Caco-2 (cell line): ENCODE results near the gene DYRK2. TPM values are rescaled to one million over a fixed set of nuclear protein-coding genes. Genes with fewer than 3 reads are reported as not detected.

ENCODE experiments used
- BruUV-seq: library from RNA; stranded (reverse); fragments of 400-500 nt; replicated peaks from 2 replicates; lab custom pipeline; 2021; lab: Mats Ljungman, UMichigan
- CTCF ChIA-PET: fragments of 300-600 bp; sonication (Branson Sonifier 250); formaldehyde crosslinking; loops from one replicate; lab custom pipeline; 2022; ENCODE audit warnings: antibody characterized with exemption; lab: Charles Lee
- POLR2A ChIA-PET: fragments of 300-600 bp; sonication (Branson Sonifier 250); formaldehyde crosslinking; loops from one replicate; lab custom pipeline; 2022; ENCODE audit warnings: antibody characterized with exemption; lab: Charles Lee
- DNase-seq, 2 experiments: peaks; one replicate each; pipeline versions ENCODE4 v3.0.0 to v3.0.0-alpha.2; 2020 to 2022
- H3K27me3 ChIP-seq: replicated peaks from 2 replicates; pipeline ENCODE4 v1.6.0; 2011; ENCODE audit warnings: low read length; ENCODE audit not compliant: control insufficient read depth, insufficient read depth
- H3K36me3 ChIP-seq: 2 replicates; pipeline ENCODE4 v1.5.1; 2011; ENCODE audit warnings: low read length; ENCODE audit not compliant: control insufficient read depth, insufficient read depth
- H3K4me1 ChIP-seq: fragments of 250-450 bp; sonication (Bioruptor Pico); 2 replicates; pipeline ENCODE4 v1.5.1; 2020; ENCODE audit warnings: mild to moderate bottlenecking
- H3K4me3 ChIP-seq: 2 replicates; pipeline ENCODE4 v1.5.1; 2011; ENCODE audit warnings: low read depth, mild to moderate bottlenecking, control low read depth, low read length
- H3K9me3 ChIP-seq: fragments of 250-450 bp; sonication (Bioruptor Pico); 2 replicates; pipeline ENCODE4 v1.5.1; 2020; ENCODE audit warnings: mild to moderate bottlenecking, moderate library complexity
- H3K27ac Mint-ChIP-seq: one replicate; pipeline ENCODE4 v1.8.0; 2022; ENCODE audit warnings: mixed read lengths; ENCODE audit not compliant: unreplicated experiment
- H3K27me3 Mint-ChIP-seq: one replicate; pipeline ENCODE4 v1.8.0; 2022; ENCODE audit warnings: mixed read lengths; ENCODE audit not compliant: insufficient read depth, unreplicated experiment
- H3K36me3 Mint-ChIP-seq: one replicate; pipeline ENCODE4 v1.8.0; 2022; ENCODE audit warnings: mild to moderate bottlenecking, mixed read lengths; ENCODE audit not compliant: insufficient read depth, unreplicated experiment
- H3K4me1 Mint-ChIP-seq: one replicate; pipeline ENCODE4 v1.8.0; 2022; ENCODE audit warnings: low read depth, mixed read lengths; ENCODE audit not compliant: unreplicated experiment
- H3K4me3 Mint-ChIP-seq: one replicate; pipeline ENCODE4 v1.8.0; 2022; ENCODE audit warnings: mild to moderate bottlenecking, moderate library complexity, mixed read lengths; ENCODE audit not compliant: unreplicated experiment
- H3K9me3 Mint-ChIP-seq: one replicate; pipeline ENCODE4 v1.8.0; 2022; ENCODE audit warnings: mixed read lengths; ENCODE audit not compliant: unreplicated experiment
- intact Hi-C: fragments of 100-400 bp; cut with micrococcal nuclease; formaldehyde crosslinking; loops from one replicate; pipeline ENCODE4 v1.10.0; 2022; ENCODE audit not compliant: unreplicated experiment
- total RNA-seq: library from RNA; stranded (reverse); gene quantifications from 2 replicates; pipeline ENCODE4 v1.2.3, GENCODE V29; 2022
- TF ChIP-seq, protein P1 (sequence below), 2 experiments: fragments of 200-600 bp in 1 of 2; IDR thresholded peaks; 1 replicate in 1 of 2; 2 replicates in 1 of 2; pipeline versions ENCODE4 v1.5.1 to v1.8.0; 2011 to 2022; ENCODE audit warnings: antibody characterized with exemption in 1 of 2, control low read depth in 1 of 2, inconsistent platforms in 1 of 2, low read depth in 1 of 2, low read length in 1 of 2, mild to moderate bottlenecking in 1 of 2, moderate library complexity in 1 of 2; ENCODE audit not compliant: insufficient read depth in 1 of 2, severe bottlenecking in 1 of 2, unreplicated experiment in 1 of 2

Gene DYRK2
- total RNA-seq, 1 experiment from 2014 or later, result 24.6 TPM

DNA sequence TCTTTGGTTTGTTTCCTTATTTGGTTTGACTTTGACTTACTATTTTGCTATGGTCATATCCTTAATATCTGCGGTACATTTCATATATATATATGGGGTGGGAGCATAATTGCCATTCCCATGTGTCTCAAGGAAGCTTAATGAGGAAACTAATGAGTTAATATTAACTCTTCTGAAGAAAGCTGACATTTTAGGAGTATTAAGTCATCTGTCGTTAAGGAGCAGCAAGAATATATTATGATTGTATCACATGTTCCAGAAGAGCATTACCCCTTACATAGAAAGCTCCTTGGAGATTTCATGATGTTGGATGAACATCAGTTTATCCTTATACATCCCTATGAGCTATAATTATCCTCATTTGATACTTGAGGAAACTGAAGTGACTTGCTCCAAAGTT, 15.6 kb downstream of the DYRK2 start:
- H3K27ac Mint-ChIP-seq, result no peak overlapping the region
- no peaks in the 10 kb centered on the region; the same call in 1 of the 2 replicates for H3K36me3 ChIP-seq
- POLR2A ChIA-PET, result no interaction called here

GRCh38 chr12:67665679-67666078, 17.1 kb downstream of the DYRK2 start:
- no peaks in the 10 kb centered on the region for H3K27me3 Mint-ChIP-seq
- TF ChIP-seq, protein P1, sequence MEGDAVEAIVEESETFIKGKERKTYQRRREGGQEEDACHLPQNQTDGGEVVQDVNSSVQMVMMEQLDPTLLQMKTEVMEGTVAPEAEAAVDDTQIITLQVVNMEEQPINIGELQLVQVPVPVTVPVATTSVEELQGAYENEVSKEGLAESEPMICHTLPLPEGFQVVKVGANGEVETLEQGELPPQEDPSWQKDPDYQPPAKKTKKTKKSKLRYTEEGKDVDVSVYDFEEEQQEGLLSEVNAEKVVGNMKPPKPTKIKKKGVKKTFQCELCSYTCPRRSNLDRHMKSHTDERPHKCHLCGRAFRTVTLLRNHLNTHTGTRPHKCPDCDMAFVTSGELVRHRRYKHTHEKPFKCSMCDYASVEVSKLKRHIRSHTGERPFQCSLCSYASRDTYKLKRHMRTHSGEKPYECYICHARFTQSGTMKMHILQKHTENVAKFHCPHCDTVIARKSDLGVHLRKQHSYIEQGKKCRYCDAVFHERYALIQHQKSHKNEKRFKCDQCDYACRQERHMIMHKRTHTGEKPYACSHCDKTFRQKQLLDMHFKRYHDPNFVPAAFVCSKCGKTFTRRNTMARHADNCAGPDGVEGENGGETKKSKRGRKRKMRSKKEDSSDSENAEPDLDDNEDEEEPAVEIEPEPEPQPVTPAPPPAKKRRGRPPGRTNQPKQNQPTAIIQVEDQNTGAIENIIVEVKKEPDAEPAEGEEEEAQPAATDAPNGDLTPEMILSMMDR (IDR thresholded peaks at IDR 0.05; ENCODE audit: insufficient read depth in 1 of 2, low read depth in 1 of 2, low read length in 1 of 2, severe bottlenecking in 1 of 2, unreplicated experiment in 1 of 2), result no peak
- no peaks in the 10 kb centered on the region for H3K27me3 ChIP-seq
- no peaks in the 10 kb centered on the region for H3K9me3 ChIP-seq
- no TSS peak for BruUV-seq
- H3K27ac Mint-ChIP-seq, result peak overlapping the region; percentile 17
- DNase-seq, result no peak
- H3K4me1 ChIP-seq, result peaks cover 7% of the 10 kb centered on the region; the same call in 1 of the 2 replicates
- H3K4me3 ChIP-seq, result no peak overlapping the region
- H3K36me3 ChIP-seq, result no peaks in the 10 kb centered on the region; the same call in 1 of the 2 replicates
- H3K9me3 Mint-ChIP-seq, result no peaks in the 10 kb centered on the region
- H3K4me1 Mint-ChIP-seq, result no peaks in the 10 kb centered on the region
- ChIA-PET POLR2A (no interaction called here), CTCF (no interaction called here)
- no peak overlapping the region for H3K4me3 Mint-ChIP-seq
- intact Hi-C loops, result no loop called here
- H3K36me3 Mint-ChIP-seq, result peaks cover 6% of the 10 kb centered on the region

More for the DNA sequence above, 15.6 kb downstream of the DYRK2 start:
- Histone ChIP-seq H3K9me3 (no peaks in the 10 kb centered on the region), H3K27me3 (no peaks in the 10 kb centered on the region), H3K4me1 (no peaks in the 10 kb centered on the region), H3K4me3 (no peak overlapping the region)
- Mint-ChIP-seq H3K4me3 (no peak overlapping the region), H3K4me1 (no peaks in the 10 kb centered on the region), H3K9me3 (no peaks in the 10 kb centered on the region), H3K27me3 (no peaks in the 10 kb centered on the region), H3K36me3 (peaks cover 11% of the 10 kb centered on the region)
- BruUV-seq, result no TSS peak
- DNase-seq, result no peak
- TF ChIP-seq, protein P1 (IDR thresholded peaks at IDR 0.05; ENCODE audit: insufficient read depth in 1 of 2, low read depth in 1 of 2, low read length in 1 of 2, severe bottlenecking in 1 of 2, unreplicated experiment in 1 of 2), result no peak
- intact Hi-C loops, result no loop called here
- CTCF ChIA-PET, result no interaction called here

- intact Hi-C loops, result no loop called here
- TF ChIP-seq, protein P1 (IDR thresholded peaks at IDR 0.05; ENCODE audit: insufficient read depth in 1 of 2, low read depth in 1 of 2, low read length in 1 of 2, severe bottlenecking in 1 of 2, unreplicated experiment in 1 of 2), result no peak
- H3K4me1 ChIP-seq, result peaks cover 14% of the 10 kb centered on the region
- H3K36me3 Mint-ChIP-seq, result peaks cover 6% of the 10 kb centered on the region
- no peaks in the 10 kb centered on the region for H3K27me3 Mint-ChIP-seq
- H3K27me3 ChIP-seq, result no peaks in the 10 kb centered on the region
- H3K4me1 Mint-ChIP-seq, result no peaks in the 10 kb centered on the region
- no peak overlapping the region for H3K4me3 ChIP-seq
- ChIA-PET CTCF (no interaction called here), POLR2A (no interaction called here)
- H3K36me3 ChIP-seq, result no peaks in the 10 kb centered on the region
- no peaks in the 10 kb centered on the region for H3K9me3 ChIP-seq
- H3K9me3 Mint-ChIP-seq, result no peaks in the 10 kb centered on the region
- DNase-seq, result no peak
- BruUV-seq, result no TSS peak
- no peak overlapping the region for H3K27ac Mint-ChIP-seq
- H3K4me3 Mint-ChIP-seq, result no peak overlapping the region
Measured at GRCh38 chr12:67666605-67667004, 18.1 kb downstream of the DYRK2 start.
